ENCODE data around the gene NR4A3.

Gene NR4A3

GRCh38 chr9:99850736-99851499 lies 29.2 kb downstream of the NR4A3 start:
- DNase-seq: no peak
- peak overlapping the region; percentile 16; the same call in 1 of the 2 replicates for H3K4me2 ChIP-seq (ENCODE audit: insufficient read depth, low read length)
- H3K4me3 ChIP-seq (ENCODE audit: low read depth in 1 of 2, low read length in 2 of 2): no peak overlapping the region
- peak; percentile 26; the same call in 2 of the 3 replicates for ATAC-seq (ENCODE audit: insufficient read depth, low read depth)
- no peaks in the 10 kb centered on the region for H3K9me3 ChIP-seq (ENCODE audit: insufficient read depth, low read length, severe bottlenecking)
- no peaks in the 10 kb centered on the region for H3K79me2 ChIP-seq (ENCODE audit: insufficient read depth, low read length)
- H2AFZ ChIP-seq (ENCODE audit: low read depth, low read length): no peak overlapping the region
- no peak overlapping the region for H3K9ac ChIP-seq (ENCODE audit: low read depth, low read length)
- TF ChIP-seq EZH2 (IDR thresholded peaks at IDR 0.05; ENCODE audit: borderline replicate concordance, low read depth, low read length, severe bottlenecking) (no peak), CTCF (IDR thresholded peaks at IDR 0.05; ENCODE audit: borderline replicate concordance, extremely low read depth, low read length, poor library complexity, severe bottlenecking) (no peak)
- peaks cover 25% of the 10 kb centered on the region for H3K4me1 ChIP-seq (ENCODE audit: insufficient read depth, low read length)
- no peaks in the 10 kb centered on the region for H3K36me3 ChIP-seq (ENCODE audit: insufficient read depth, low read length)
- no peak overlapping the region for H3K27ac ChIP-seq (ENCODE audit: low read length)
- H3K27me3 ChIP-seq (ENCODE audit: insufficient read depth, low read length, poor library complexity): no peaks in the 10 kb centered on the region
- no peaks in the 10 kb centered on the region for H4K20me1 ChIP-seq (ENCODE audit: insufficient read depth, low read length)

- peak; percentile 91 for ATAC-seq (ENCODE audit: insufficient read depth, low read depth)
- peak; percentile 54 for DNase-seq
Observed at GRCh38 chr9:99851500-99851822, 29.8 kb downstream of the NR4A3 start.

GRCh38 chr9:99852617-99853016 lies 30.9 kb downstream of the NR4A3 start:
- ATAC-seq (ENCODE audit: insufficient read depth, low read depth): no peak
- TF ChIP-seq CTCF (IDR thresholded peaks at IDR 0.05; ENCODE audit: borderline replicate concordance, extremely low read depth, low read length, poor library complexity, severe bottlenecking) (no peak), EZH2 (IDR thresholded peaks at IDR 0.05; ENCODE audit: borderline replicate concordance, low read depth, low read length, severe bottlenecking) (no peak)
- no peak overlapping the region for H3K4me3 ChIP-seq (ENCODE audit: low read depth in 1 of 2, low read length in 2 of 2)

More at GRCh38 chr9:99851500-99851822, 29.8 kb downstream of the NR4A3 start:
- no peaks in the 10 kb centered on the region for H3K27me3 ChIP-seq (ENCODE audit: insufficient read depth, low read length, poor library complexity)
- no peaks in the 10 kb centered on the region for H3K79me2 ChIP-seq (ENCODE audit: insufficient read depth, low read length)
- H3K4me1 ChIP-seq (ENCODE audit: insufficient read depth, low read length): peaks cover 25% of the 10 kb centered on the region
- H2AFZ ChIP-seq (ENCODE audit: low read depth, low read length): no peak overlapping the region
- H3K4me2 ChIP-seq (ENCODE audit: insufficient read depth, low read length): peak overlapping the region; percentile 16; the same call in 1 of the 2 replicates
- H3K9me3 ChIP-seq (ENCODE audit: insufficient read depth, low read length, severe bottlenecking): no peaks in the 10 kb centered on the region
- H3K9ac ChIP-seq (ENCODE audit: low read depth, low read length): no peak overlapping the region
- H3K4me3 ChIP-seq (ENCODE audit: low read depth in 1 of 2, low read length in 2 of 2): no peak overlapping the region
- no peaks in the 10 kb centered on the region for H3K36me3 ChIP-seq (ENCODE audit: insufficient read depth, low read length)
- no peaks in the 10 kb centered on the region for H4K20me1 ChIP-seq (ENCODE audit: insufficient read depth, low read length)
- TF ChIP-seq EZH2 (IDR thresholded peaks at IDR 0.05; ENCODE audit: borderline replicate concordance, low read depth, low read length, severe bottlenecking): no peak
- TF ChIP-seq CTCF (IDR thresholded peaks at IDR 0.05; ENCODE audit: borderline replicate concordance, extremely low read depth, low read length, poor library complexity, severe bottlenecking): no peak
- H3K27ac ChIP-seq (ENCODE audit: low read length): no peak overlapping the region

More at GRCh38 chr9:99852617-99853016, 30.9 kb downstream of the NR4A3 start:
- no peaks in the 10 kb centered on the region for H4K20me1 ChIP-seq (ENCODE audit: insufficient read depth, low read length)
- H3K27me3 ChIP-seq (ENCODE audit: insufficient read depth, low read length, poor library complexity): no peaks in the 10 kb centered on the region
- H3K4me1 ChIP-seq (ENCODE audit: insufficient read depth, low read length): peaks cover 25% of the 10 kb centered on the region
- H3K9me3 ChIP-seq (ENCODE audit: insufficient read depth, low read length, severe bottlenecking): no peaks in the 10 kb centered on the region
- H3K9ac ChIP-seq (ENCODE audit: low read depth, low read length): no peak overlapping the region
- DNase-seq: no peak
- H3K79me2 ChIP-seq (ENCODE audit: insufficient read depth, low read length): no peaks in the 10 kb centered on the region
- no peak overlapping the region for H2AFZ ChIP-seq (ENCODE audit: low read depth, low read length)
- H3K4me2 ChIP-seq (ENCODE audit: insufficient read depth, low read length): no peak overlapping the region
- no peak overlapping the region for H3K27ac ChIP-seq (ENCODE audit: low read length)
- H3K36me3 ChIP-seq (ENCODE audit: insufficient read depth, low read length): no peaks in the 10 kb centered on the region

Data from DND-41 (cell line).